K562 (cell line): ENCODE data around the gene STK4. TPM values are rescaled to one million over a fixed set of nuclear protein-coding genes. Genes with fewer than 3 reads are reported as not detected.

Source experiments
- ATAC-seq: fragments of 200-7000 bp; cut with Tn5 transposase; 3 replicates; pipeline ENCODE4 v1.9.1; 2020; ENCODE audit warnings: moderate library complexity
- BruUV-seq: library from RNA; stranded (reverse); fragments of 400-500 nt; replicated peaks from 2 replicates; lab custom pipeline; 2021; lab: Mats Ljungman, UMichigan
- CTCF ChIA-PET: fragments of 300-600 bp; formaldehyde crosslinking; extraction: SDS; loops from one replicate; lab custom pipeline; 2021; ENCODE audit warnings: low intra/inter-chr PET ratio; lab: Yijun Ruan, JAX
- POLR2A ChIA-PET: fragments of 300-600, 350-650 bp; sonication (Branson Sonifier 250); formaldehyde crosslinking; extraction: SDS; loops from one replicate; lab custom pipeline; 2021; ENCODE audit warnings: antibody characterized with exemption, inconsistent platforms; lab: Yijun Ruan, JAX
- DNase-seq, 4 experiments: peaks; one replicate each; pipeline versions ENCODE4 v3.0.0 to v3.0.0-alpha.2; 2011 to 2018; ENCODE audit warnings: low spot score in 3 of 4, mixed read lengths in 3 of 4; ENCODE audit errors: extremely low read depth in 1 of 4
- FAIRE-seq: peaks from 2 replicates; lab custom pipeline; 2011; peaks lifted over from hg19 to GRCh38; lab: Jason Lieb, UNC
- H2AFZ ChIP-seq: 2 replicates; pipeline ENCODE4 v1.6.0; 2011; ENCODE audit warnings: low read depth, low read length, control low read depth, inconsistent platforms
- H3K27ac ChIP-seq: fragments of 200-600 bp; 3 replicates; pipeline ENCODE4 v1.8.0; 2011; ENCODE audit warnings: low read depth, mild to moderate bottlenecking, control low read depth, inconsistent platforms, low read length, moderate library complexity, mixed read lengths; ENCODE audit errors: extremely low read depth
- H3K27me3 ChIP-seq, 2 experiments: fragments of 300-600 bp in 1 of 2; 2 replicates in 1 of 2; 3 replicates in 1 of 2; pipeline versions ENCODE4 v1.6.0 to v1.8.0; 2011; ENCODE audit warnings: inconsistent platforms in 2 of 2, low read length in 2 of 2, mild to moderate bottlenecking in 1 of 2, mixed read lengths in 1 of 2, moderate library complexity in 1 of 2; ENCODE audit not compliant: control insufficient read depth in 2 of 2, insufficient read depth in 2 of 2
- H3K36me3 ChIP-seq: fragments of 300-600 bp; 3 replicates; pipeline ENCODE4 v1.8.0; 2011; ENCODE audit warnings: mild to moderate bottlenecking, low read length, inconsistent platforms; ENCODE audit not compliant: control insufficient read depth, insufficient read depth
- H3K4me1 ChIP-seq, 2 experiments: fragments of 200-600 bp in 1 of 2; replicated peaks in 1 of 2; 2 replicates in 1 of 2; 3 replicates in 1 of 2; pipeline versions ENCODE4 v1.5.1 to v1.8.0; 2011; ENCODE audit warnings: inconsistent platforms in 2 of 2, low read length in 2 of 2, mild to moderate bottlenecking in 1 of 2, mixed read lengths in 1 of 2, moderate library complexity in 1 of 2; ENCODE audit not compliant: control insufficient read depth in 2 of 2, insufficient read depth in 2 of 2
- H3K4me2 ChIP-seq: 2 replicates; pipeline ENCODE4 v1.6.1; 2011; ENCODE audit warnings: low read length, control low read depth, inconsistent platforms, mixed read lengths; ENCODE audit not compliant: insufficient read depth
- H3K4me3 ChIP-seq: fragments of 200-600 bp; sonication (generic), shearing (Covaris generic); 2 replicates; pipeline ENCODE4 v1.5.1; 2016; ENCODE audit warnings: control low read depth, inconsistent platforms
- H3K79me2 ChIP-seq: fragments of 200-600 bp; 3 replicates; pipeline ENCODE4 v1.8.0; 2011; ENCODE audit warnings: low read length, inconsistent platforms; ENCODE audit not compliant: control insufficient read depth, insufficient read depth
- H3K9ac ChIP-seq, 2 experiments: 2 replicates each; pipeline versions ENCODE4 v1.6.0 to v1.6.1; 2011; ENCODE audit warnings: low read depth in 2 of 2, low read length in 2 of 2, control low read depth in 1 of 2, inconsistent platforms in 1 of 2, mild to moderate bottlenecking in 1 of 2, mixed read lengths in 1 of 2; ENCODE audit not compliant: insufficient read depth in 1 of 2
- H3K9me1 ChIP-seq: one replicate; pipeline ENCODE4 v1.6.0; 2011; ENCODE audit warnings: inconsistent platforms, mild to moderate bottlenecking, low read length, moderate library complexity; ENCODE audit not compliant: control insufficient read depth, insufficient read depth
- H3K9me3 ChIP-seq: replicated peaks from 2 replicates; pipeline ENCODE4 v1.5.1; 2011; ENCODE audit warnings: low read depth, low read length, inconsistent platforms; ENCODE audit not compliant: control insufficient read depth, insufficient read depth
- H4K20me1 ChIP-seq: replicated peaks from 2 replicates; pipeline ENCODE4 v1.6.1; 2011; ENCODE audit warnings: low read length, inconsistent platforms, mixed read lengths; ENCODE audit not compliant: control insufficient read depth, insufficient read depth
- ATF1 ChIP-seq, 2 experiments: fragments of 450-650 bp in 1 of 2; IDR thresholded peaks; 2 replicates each; pipeline ENCODE4 v1.6.1; 2016; ENCODE audit warnings: missing compliant biosample characterization in 1 of 2, missing genetic modification characterization in 1 of 2
- BCOR ChIP-seq: fragments of 450-650 bp; IDR thresholded peaks from 2 replicates; pipeline ENCODE4 v1.6.1; 2016
- GTF2F1 ChIP-seq: IDR thresholded peaks from 2 replicates; pipeline ENCODE4 v1.6.1; 2011; ENCODE audit warnings: low read depth, low read length, improper control_type of control experiment
- HNRNPK ChIP-seq: fragments of 200-400 bp; formaldehyde crosslinking; IDR thresholded peaks from one replicate; pipeline ENCODE4 v1.6.1; 2018; ENCODE audit warnings: mild to moderate bottlenecking, low read depth, low read length; ENCODE audit not compliant: poor library complexity, severe bottlenecking
- MTA1 ChIP-seq: fragments of 450-650 bp; IDR thresholded peaks from 2 replicates; pipeline ENCODE4 v1.6.1; 2017; ENCODE audit warnings: borderline replicate concordance
- OTX1 ChIP-seq: fragments of 450-650 bp; formaldehyde crosslinking; IDR thresholded peaks from 2 replicates; pipeline ENCODE4 v1.4.0; 2022; ENCODE audit warnings: mild to moderate bottlenecking
- PHF20 ChIP-seq: fragments of 450-650 bp; IDR thresholded peaks from 2 replicates; pipeline ENCODE4 v1.6.1; 2018; ENCODE audit not compliant: partially characterized antibody
- PPARD ChIP-seq: fragments of 250-450 bp; sonication (Bioruptor Pico); IDR thresholded peaks from 2 replicates; pipeline ENCODE4 v1.8.0; 2022; ENCODE audit warnings: inconsistent platforms, mild to moderate bottlenecking, moderate library complexity
- RBFOX2 ChIP-seq: fragments of 200-400 bp; formaldehyde crosslinking; IDR thresholded peaks from 2 replicates; pipeline ENCODE4 v1.6.1; 2017; ENCODE audit warnings: low read depth, mild to moderate bottlenecking, low read length, moderate library complexity
- TFAP4 ChIP-seq: sonication (generic); formaldehyde crosslinking; IDR thresholded peaks from 2 replicates; pipeline ENCODE4 v1.8.0; 2022; ENCODE audit warnings: missing genetic modification reagents, mild to moderate bottlenecking, moderate library complexity, borderline replicate concordance
- WGBS: fragments of 100-300 bp; shearing (Covaris generic); methylation state at CpG from one replicate; pipeline ENCODE4 v1.1.6; 2016; ENCODE audit warnings: low coverage, mixed read lengths; ENCODE audit not compliant: insufficient coverage; ENCODE audit errors: missing lambda C conversion rate; 5-methylcytosine and 5-hydroxymethylcytosine counted together
- in situ Hi-C: fragments of 300-500 bp; cut with MboI; formaldehyde crosslinking; loops from 4 replicates; pipeline ENCODE4 v1.15.0; 2018; ENCODE audit warnings: inconsistent platforms, mixed read lengths
- intact Hi-C: fragments of 100-400 bp; cut with micrococcal nuclease; formaldehyde crosslinking; loops from 2 replicates; pipeline ENCODE4 v1.14.2; 2022
- polyA plus RNA-seq, 8 experiments: library from polyadenylated mRNA; depleted of rRNA in 4 of 8; stranded (reverse) in 5 of 8; unstranded in 3 of 8; fragments of >200 nt; fragmentation: Nextera tagmentation in 2 of 8; fragmentation: Illumina TruSeq in 1 of 8; extraction: Ambion mirVana in 2 of 8; extraction: Trizol in 1 of 8; gene quantifications; 2 replicates each; pipeline versions ENCODE4 v1.2.1 to v1.2.3, GENCODE V29; 2011 to 2014; ENCODE audit warnings: inconsistent platforms in 1 of 8, missing spikeins in 1 of 8
- total RNA-seq, 7 experiments: library from RNA; depleted of rRNA in 6 of 7; stranded (reverse); fragments of >200 nt in 6 of 7; fragmentation: Illumina TruSeq in 2 of 7; extraction: Trizol in 2 of 7; gene quantifications; 2 replicates each; pipeline versions ENCODE4 v1.2.1 to v1.2.3, GENCODE V29; 2011 to 2021; ENCODE audit warnings: low replicate concordance in 1 of 7
- TF ChIP-seq, protein P1 (sequence below): fragments of 200-800 bp; sonication (Bioruptor generic); IDR thresholded peaks from 2 replicates; pipeline ENCODE4 v1.6.1; 2016; ENCODE audit warnings: missing genetic modification characterization, missing compliant biosample characterization

Gene STK4
- total and polyA plus RNA-seq, 9 of the 15 experiments (the other 6 are each of a cell fraction or from before 2014, with no cell fraction given) = 11.9 to 30.6 (median 22.2) TPM

- Histone ChIP-seq H3K9me1 (no peaks in the 10 kb centered on the region), H3K9ac (peak overlapping the region in 1 of 2 experiments; percentile 17; a peak in 1 of 4 replicates), H4K20me1 (no peaks in the 10 kb centered on the region), H3K4me2 (no peak overlapping the region), H3K9me3 (no peaks in the 10 kb centered on the region), H3K27me3 (no peaks in the 10 kb centered on the region), H3K4me3 (no peak overlapping the region), H3K79me2 (no peaks in the 10 kb centered on the region), H2AFZ (no peak overlapping the region), H3K4me1 (peaks cover 0 to 8% of the 10 kb centered on the region in 2 experiments; a peak in 3 of 5 replicates), H3K27ac (no peak overlapping the region), H3K36me3 (peaks cover 47% of the 10 kb centered on the region; the same call in 2 of the 3 replicates)
- no peak for FAIRE-seq
- no TSS peak for BruUV-seq
- POLR2A ChIA-PET = interaction anchor here (0.6 to 3.6 kb wide), 5 partner anchors 7 to 191 kb away, joined by 3 to 17 read pairs (median 5); partner anchors contain the start of gene PABPC1L
- CTCF ChIA-PET = no interaction called here
- in situ Hi-C loops (no loop called here), intact Hi-C loops (no loop called here)
- 61% methylated on average over 4 of the region's 4 CpGs for WGBS
- DNase-seq = no peak
- no peak for TF ChIP-seq HNRNPK
- TF ChIP-seq TFAP4 = no peak
- TF ChIP-seq BCOR = no peak
- no peak for TF ChIP-seq RBFOX2
- TF ChIP-seq GTF2F1 = no peak
- TF ChIP-seq, protein P1, sequence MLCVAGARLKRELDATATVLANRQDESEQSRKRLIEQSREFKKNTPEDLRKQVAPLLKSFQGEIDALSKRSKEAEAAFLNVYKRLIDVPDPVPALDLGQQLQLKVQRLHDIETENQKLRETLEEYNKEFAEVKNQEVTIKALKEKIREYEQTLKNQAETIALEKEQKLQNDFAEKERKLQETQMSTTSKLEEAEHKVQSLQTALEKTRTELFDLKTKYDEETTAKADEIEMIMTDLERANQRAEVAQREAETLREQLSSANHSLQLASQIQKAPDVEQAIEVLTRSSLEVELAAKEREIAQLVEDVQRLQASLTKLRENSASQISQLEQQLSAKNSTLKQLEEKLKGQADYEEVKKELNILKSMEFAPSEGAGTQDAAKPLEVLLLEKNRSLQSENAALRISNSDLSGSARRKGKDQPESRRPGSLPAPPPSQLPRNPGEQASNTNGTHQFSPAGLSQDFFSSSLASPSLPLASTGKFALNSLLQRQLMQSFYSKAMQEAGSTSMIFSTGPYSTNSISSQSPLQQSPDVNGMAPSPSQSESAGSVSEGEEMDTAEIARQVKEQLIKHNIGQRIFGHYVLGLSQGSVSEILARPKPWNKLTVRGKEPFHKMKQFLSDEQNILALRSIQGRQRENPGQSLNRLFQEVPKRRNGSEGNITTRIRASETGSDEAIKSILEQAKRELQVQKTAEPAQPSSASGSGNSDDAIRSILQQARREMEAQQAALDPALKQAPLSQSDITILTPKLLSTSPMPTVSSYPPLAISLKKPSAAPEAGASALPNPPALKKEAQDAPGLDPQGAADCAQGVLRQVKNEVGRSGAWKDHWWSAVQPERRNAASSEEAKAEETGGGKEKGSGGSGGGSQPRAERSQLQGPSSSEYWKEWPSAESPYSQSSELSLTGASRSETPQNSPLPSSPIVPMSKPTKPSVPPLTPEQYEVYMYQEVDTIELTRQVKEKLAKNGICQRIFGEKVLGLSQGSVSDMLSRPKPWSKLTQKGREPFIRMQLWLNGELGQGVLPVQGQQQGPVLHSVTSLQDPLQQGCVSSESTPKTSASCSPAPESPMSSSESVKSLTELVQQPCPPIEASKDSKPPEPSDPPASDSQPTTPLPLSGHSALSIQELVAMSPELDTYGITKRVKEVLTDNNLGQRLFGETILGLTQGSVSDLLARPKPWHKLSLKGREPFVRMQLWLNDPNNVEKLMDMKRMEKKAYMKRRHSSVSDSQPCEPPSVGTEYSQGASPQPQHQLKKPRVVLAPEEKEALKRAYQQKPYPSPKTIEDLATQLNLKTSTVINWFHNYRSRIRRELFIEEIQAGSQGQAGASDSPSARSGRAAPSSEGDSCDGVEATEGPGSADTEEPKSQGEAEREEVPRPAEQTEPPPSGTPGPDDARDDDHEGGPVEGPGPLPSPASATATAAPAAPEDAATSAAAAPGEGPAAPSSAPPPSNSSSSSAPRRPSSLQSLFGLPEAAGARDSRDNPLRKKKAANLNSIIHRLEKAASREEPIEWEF (CRISPR knock-in tag) = no peak
- no peak for TF ChIP-seq PHF20
- TF ChIP-seq MTA1 = no peak
- no peak for TF ChIP-seq OTX1 (CRISPR knock-in tag)
- no peak for TF ChIP-seq ATF1 (CRISPR knock-in tag; IDR thresholded peaks at IDR 0.05)
- TF ChIP-seq ATF1 (tag; IDR thresholded peaks at IDR 0.05) = no peak
- TF ChIP-seq PPARD (CRISPR knock-in tag) = no peak
- ATAC-seq = no peak
These were observed 41.8 kb upstream of the STK4 start for GRCh38 chr20:44924541-44924940.
